Tongue (tissue), 2 donors: Measurements from ENCODE around the gene NPTXR. TPM values are rescaled to one million over a fixed set of nuclear protein-coding genes. Genes with fewer than 3 reads are reported as not detected.
A peak's percentile ranks its signal among the peaks of the same experiment; 100 is the strongest.
"Not testable (repeated sequence)": the region's sequence is repeated elsewhere in the genome, so short reads cannot be mapped to it uniquely, and the experiment has no call there.

ENCODE experiments used
- DNase-seq: peaks from one replicate; pipeline ENCODE4 v3.0.0-alpha.2; 2015
- total RNA-seq: library from RNA; depleted of rRNA; stranded (reverse); fragments of >200 nt; gene quantifications from one replicate; pipeline ENCODE4 v1.2.3, GENCODE V29; 2014

NPTXR gene
- total RNA-seq, 1 donor from 2014 or later, result 12.3 TPM

- DNase-seq, result no peak
Measured at GRCh38 chr22:38831166-38831945, 12.5 kb downstream of the NPTXR start.

DNA sequence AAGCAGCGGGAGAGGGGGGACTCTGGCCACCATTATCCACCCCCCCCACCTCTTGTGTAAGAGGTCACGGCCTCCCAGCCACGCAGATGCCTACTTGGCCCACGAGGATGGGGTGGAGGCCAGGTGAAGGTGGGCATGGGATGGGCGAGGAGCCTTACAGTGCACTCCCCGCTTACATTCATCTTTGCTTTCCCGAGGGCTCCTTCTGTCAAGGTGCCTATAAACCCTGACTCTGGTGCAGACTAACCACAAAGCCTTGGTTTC is 13.1 kb downstream of the NPTXR start:
- DNase-seq, result no peak

DNA sequence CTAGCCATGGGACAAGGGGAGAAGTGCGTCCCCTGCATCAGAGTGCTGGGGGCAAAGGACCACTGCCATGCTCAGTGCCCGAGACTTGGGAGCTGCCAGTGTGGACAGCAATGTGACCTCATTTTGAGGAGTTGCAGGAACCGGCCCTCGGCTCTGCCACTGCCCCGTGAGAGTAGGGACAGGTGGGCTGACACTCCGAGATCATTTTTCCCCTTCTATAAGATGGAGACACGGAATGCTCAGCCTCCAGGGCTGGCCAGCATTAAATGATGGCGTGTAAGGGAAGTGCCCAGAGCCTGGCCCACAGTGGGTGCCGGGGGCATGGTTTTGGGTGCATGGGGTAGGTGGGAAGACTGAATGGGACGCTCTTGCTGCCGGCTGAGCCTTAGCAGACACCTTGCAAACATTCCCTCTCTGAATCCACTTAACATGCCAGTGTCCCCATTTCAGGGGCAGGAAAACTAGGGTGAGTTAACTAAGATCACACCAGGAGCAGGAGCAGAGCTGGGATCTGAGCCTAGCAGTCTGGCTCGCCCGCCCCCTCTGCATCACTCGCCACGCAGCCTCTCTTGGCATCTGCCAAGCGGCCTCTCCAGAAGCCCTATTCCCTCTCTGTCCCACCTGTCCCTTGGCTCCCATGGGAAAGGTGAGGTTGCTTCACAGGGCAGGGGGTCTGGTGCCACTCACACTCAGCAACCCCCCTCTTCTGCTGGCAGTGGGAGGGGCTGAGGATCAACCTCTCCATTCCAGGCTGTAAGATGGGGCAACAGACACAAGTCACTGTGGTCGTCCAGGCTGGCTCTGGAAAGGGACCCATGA is 13.6 kb downstream of the NPTXR start:
- no peak for DNase-seq

DNA sequence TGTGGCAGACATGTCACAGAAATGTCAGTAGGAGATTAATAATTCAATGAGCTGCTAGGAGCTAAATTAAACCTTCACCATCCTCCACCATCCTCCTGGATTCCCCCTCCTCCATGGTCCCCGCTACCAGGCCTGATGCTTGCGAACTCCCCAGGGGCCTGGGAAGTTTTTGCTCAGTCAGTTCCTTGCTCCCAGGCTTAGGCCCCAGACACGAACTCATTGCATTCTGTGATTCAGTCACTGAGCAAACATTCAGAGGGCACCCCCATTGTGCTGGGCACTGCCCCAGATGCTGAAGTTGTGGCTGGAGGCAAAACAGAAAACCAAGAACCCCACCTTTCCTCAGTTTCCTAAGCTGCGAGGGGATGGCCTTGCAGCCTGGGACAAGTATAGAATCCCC is 14.3 kb downstream of the NPTXR start:
- DNase-seq, result no peak

- DNase-seq, result no peak
Measured at GRCh38 chr22:38828616-38829205, 15.1 kb downstream of the NPTXR start.

DNA sequence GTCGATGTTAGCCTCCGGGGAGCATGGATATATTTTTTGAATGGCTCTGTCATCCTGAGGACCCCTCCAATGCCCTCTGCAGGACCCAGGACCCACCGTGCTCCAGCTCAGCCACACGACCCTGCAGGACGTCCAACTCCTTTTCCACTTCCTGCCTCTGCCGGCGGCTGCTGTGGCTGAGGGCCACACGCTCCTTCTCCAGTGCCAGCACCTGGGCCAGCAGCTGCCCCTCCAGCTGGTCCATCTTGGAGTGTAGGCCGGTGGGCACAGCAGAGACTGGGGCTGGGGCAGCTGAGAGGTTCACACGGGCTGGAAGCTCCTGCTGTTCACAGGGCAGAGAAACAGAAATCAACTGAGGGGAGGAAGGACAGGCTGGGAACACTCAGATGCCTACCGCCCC is 15.6 kb downstream of the NPTXR start:
- DNase-seq, result no peak

DNA sequence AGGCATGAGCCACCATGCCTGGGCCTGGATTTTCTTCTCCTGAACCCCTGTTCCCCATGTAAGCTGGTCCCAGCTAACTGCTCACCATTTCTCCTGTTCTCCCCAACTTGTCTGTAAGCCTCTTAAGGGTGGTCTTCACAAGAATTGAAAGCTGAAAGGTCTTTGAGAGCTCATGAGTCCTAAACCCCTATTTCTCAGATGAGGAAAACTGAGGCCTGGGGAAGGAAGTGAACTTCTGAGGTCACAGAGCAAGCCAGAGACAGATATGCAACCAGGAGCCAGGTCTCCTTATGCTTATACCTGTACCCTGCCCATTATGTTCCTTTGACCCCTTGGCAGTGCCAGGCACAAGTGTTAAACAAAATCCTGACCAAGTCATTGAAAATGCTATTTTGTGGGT is 16.3 kb downstream of the NPTXR start:
- no peak for DNase-seq

- DNase-seq, result no peak
Measured at GRCh38 chr22:38826801-38827200, 17.0 kb downstream of the NPTXR start.

- no peak for DNase-seq
Measured at GRCh38 chr22:38826386-38826785, 17.4 kb downstream of the NPTXR start.

- DNase-seq, result peak; percentile 94
Measured at GRCh38 chr22:38824585-38824984, 19.2 kb downstream of the NPTXR start.

DNA sequence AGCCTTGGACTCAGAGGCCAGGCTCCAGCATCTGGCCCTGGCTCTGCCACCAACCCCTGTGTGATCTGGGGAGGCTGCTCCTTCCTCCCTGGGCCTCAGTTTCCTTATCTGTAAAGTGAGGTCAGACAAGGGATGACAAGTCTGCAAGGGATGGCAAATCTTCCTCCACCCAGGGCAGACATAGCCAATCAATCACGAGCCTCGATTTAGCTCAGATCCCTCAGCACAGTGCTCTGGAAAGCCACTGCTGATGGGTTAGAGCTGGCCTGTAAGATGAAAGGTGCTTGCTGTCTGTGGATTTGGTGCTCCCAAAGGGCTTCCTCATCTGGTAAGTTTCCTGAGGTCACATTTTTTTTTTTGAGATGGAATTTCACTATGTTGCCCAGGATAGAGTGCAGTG is 20.2 kb downstream of the NPTXR start:
- DNase-seq, result no peak

- DNase-seq, result no peak
Measured at GRCh38 chr22:38823076-38823475, 20.8 kb downstream of the NPTXR start.

- DNase-seq, result no peak
Measured at GRCh38 chr22:38820020-38820419, 23.8 kb downstream of the NPTXR start.

- DNase-seq, result no peak
Measured at GRCh38 chr22:38819387-38819940, 24.4 kb downstream of the NPTXR start.

DNA sequence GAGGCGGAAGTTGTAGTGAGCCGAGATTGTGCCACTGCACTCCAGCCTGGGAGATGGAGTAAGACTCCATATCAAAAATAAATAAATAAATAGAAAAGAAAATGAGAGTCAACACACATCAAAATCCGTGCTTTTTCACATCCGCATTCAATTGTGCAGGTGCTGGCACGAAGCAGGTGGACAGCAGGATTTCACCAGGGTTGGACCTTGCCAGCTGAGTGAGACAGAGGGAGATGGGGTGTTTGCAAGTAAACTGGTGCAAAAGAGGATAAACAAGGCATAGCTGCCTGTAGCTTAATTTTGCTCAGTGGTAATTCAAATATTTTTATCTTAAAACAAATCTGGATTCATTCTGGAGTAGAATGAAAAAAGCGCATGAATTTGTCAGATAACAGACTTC is 26.6 kb downstream of the NPTXR start:
- no peak for DNase-seq

GRCh38 chr22:38815842-38816241 is 28.0 kb downstream of the NPTXR start:
- no peak for DNase-seq

GRCh38 chr22:38811241-38811640 is 32.6 kb downstream of the NPTXR start:
- DNase-seq, result no peak

- not testable (repeated sequence) for DNase-seq
Measured at GRCh38 chr22:38805041-38805593, 38.7 kb downstream of the NPTXR start.

GRCh38 chr22:38802671-38803121 is 41.1 kb downstream of the NPTXR start:
- DNase-seq, result peak; percentile 24

- DNase-seq, result no peak
Measured at GRCh38 chr22:38799265-38800002, 44.4 kb downstream of the NPTXR start.

- no peak for DNase-seq
Measured at GRCh38 chr22:38798496-38798895, 45.3 kb downstream of the NPTXR start.
